Lung (tissue), 12 donors: ENCODE results near the gene SIK3. TPM values are rescaled to one million over a fixed set of nuclear protein-coding genes. Genes with fewer than 3 reads are reported as not detected.

Experiments used
- ATAC-seq: fragments of 200-7000 bp; cut with Tn5 transposase; one replicate; pipeline ENCODE4 v1.9.1; 2020; ENCODE audit warnings: moderate number of reproducible peaks; ENCODE audit not compliant: insufficient read depth, low FRiP score
- DNase-seq, 3 donors: peaks; one replicate each; pipeline ENCODE4 v3.0.0-alpha.2; 2013 to 2017
- H3K27ac ChIP-seq, 2 donors: one replicate each; pipeline ENCODE4 v1.5.1; 2013; ENCODE audit warnings: mild to moderate bottlenecking in 2 of 2, moderate library complexity in 2 of 2, control low read depth in 1 of 2, inconsistent platforms in 1 of 2, low read depth in 1 of 2, low read length in 1 of 2
- H3K27me3 ChIP-seq, 3 donors: one replicate each; pipeline ENCODE4 v1.5.1; 2013; ENCODE audit warnings: low read length in 2 of 3; ENCODE audit not compliant: control insufficient read depth in 3 of 3, insufficient read depth in 3 of 3
- H3K36me3 ChIP-seq, 4 donors: one replicate each; pipeline ENCODE4 v1.5.1; 2013; ENCODE audit warnings: low read length in 4 of 4, mild to moderate bottlenecking in 1 of 4, moderate library complexity in 1 of 4; ENCODE audit not compliant: control insufficient read depth in 4 of 4, insufficient read depth in 4 of 4
- H3K4me1 ChIP-seq, 5 donors: one replicate each; pipeline ENCODE4 v1.5.1; 2013; ENCODE audit warnings: low read length in 5 of 5, mild to moderate bottlenecking in 2 of 5, moderate library complexity in 1 of 5; ENCODE audit not compliant: control insufficient read depth in 5 of 5, insufficient read depth in 5 of 5
- H3K4me3 ChIP-seq: one replicate; pipeline ENCODE4 v1.5.1; 2013; ENCODE audit warnings: mild to moderate bottlenecking, control low read depth, moderate library complexity
- H3K9ac ChIP-seq, 2 donors: one replicate each; pipeline ENCODE4 v1.5.1; 2013; ENCODE audit warnings: low read length in 2 of 2, control low read depth in 1 of 2; ENCODE audit not compliant: insufficient read depth in 1 of 2
- H3K9me3 ChIP-seq, 4 donors: one replicate each; pipeline ENCODE4 v1.5.1; 2013; ENCODE audit warnings: low read length in 3 of 4, mild to moderate bottlenecking in 1 of 4, moderate library complexity in 1 of 4; ENCODE audit not compliant: control insufficient read depth in 4 of 4, insufficient read depth in 3 of 4
- CTCF ChIP-seq: IDR thresholded peaks from 2 replicates; pipeline ENCODE4 v1.5.1; 2012; ENCODE audit warnings: mild to moderate bottlenecking; ENCODE audit errors: control extremely low read depth, extremely low read depth
- WGBS, 2 donors: extraction: QIAGEN DNeasy Blood & Tissue Kit; methylation state at CpG; one replicate each; pipeline ENCODE4 v1.1.7; 2013; 5-methylcytosine and 5-hydroxymethylcytosine counted together
- polyA plus RNA-seq, 2 donors: library from polyadenylated mRNA; stranded (reverse); fragments of 200-250 nt; gene quantifications; one replicate each; pipeline ENCODE4 v1.2.1, GENCODE V29; 2013
- total RNA-seq, 2 donors: library from RNA; depleted of rRNA in 1 of 2; stranded (reverse); fragments of >200 nt in 1 of 2; gene quantifications; one replicate each; pipeline ENCODE4 v1.2.1, GENCODE V29; 2014 to 2021
- donor health status: control.
- donor health status: control.
- donor health status: Bipolar disorder and iron deficiency.
- donor health status: healthy.
- donor health status: DM: yes; HTN: yes; CAD: no.

The SIK3 gene
- total and polyA plus RNA-seq, 4 donors: 9.0 to 43.4 (median 29.6) TPM

DNA sequence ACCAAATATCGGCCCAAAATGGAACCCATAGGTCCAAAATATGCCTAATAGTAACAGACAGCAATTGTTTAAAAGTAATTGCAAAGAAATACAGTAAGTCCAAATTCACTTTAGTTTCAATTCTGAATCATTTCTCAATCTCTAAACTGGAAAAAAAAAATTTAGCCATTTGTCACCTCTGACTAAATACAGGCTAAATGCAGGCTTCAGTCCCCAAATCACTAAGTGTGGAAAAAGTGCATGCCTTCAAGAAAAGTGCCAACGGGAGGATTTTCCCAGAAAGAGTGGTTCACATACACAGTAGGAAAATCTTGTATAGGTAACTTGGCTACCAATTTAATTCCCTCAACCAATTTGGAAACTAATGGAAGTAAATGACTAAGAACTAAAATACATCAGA, 35.7 kb downstream of the SIK3 start:
- Histone ChIP-seq H3K9ac (no peak overlapping the region), H3K9me3 (no peaks in the 10 kb centered on the region), H3K4me1 (peaks cover 0 to 13% (median 2%) of the 10 kb centered on the region in 5 donors), H3K27me3 (no peaks in the 10 kb centered on the region), H3K4me3 (no peak overlapping the region), H3K36me3 (no peaks in the 10 kb centered on the region), H3K27ac (no peak overlapping the region)
- TF ChIP-seq CTCF: no peak
- ATAC-seq (no peak), DNase-seq (no peak)
- 92 to 95% methylated on average over 2 of the region's 2 CpGs for WGBS, 2 donors

GRCh38 chr11:117061256-117061655, 37.0 kb downstream of the SIK3 start:
- Histone ChIP-seq H3K4me3 (no peak overlapping the region), H3K9me3 (no peaks in the 10 kb centered on the region), H3K4me1 (peaks cover 0 to 15% (median 2%) of the 10 kb centered on the region in 5 donors), H3K27me3 (no peaks in the 10 kb centered on the region), H3K9ac (no peak overlapping the region), H3K36me3 (no peaks in the 10 kb centered on the region), H3K27ac (no peak overlapping the region)
- TF ChIP-seq CTCF: no peak
- WGBS, 2 donors: 86 to 91% methylated on average over 5 of the region's 5 CpGs
- no peak for DNase-seq
- ATAC-seq: no peak

GRCh38 chr11:117059611-117060148, 38.5 kb downstream of the SIK3 start:
- no peak for TF ChIP-seq CTCF
- H3K36me3 ChIP-seq: no peaks in the 10 kb centered on the region
- no peaks in the 10 kb centered on the region for H3K9me3 ChIP-seq
- peaks cover 0 to 15% (median 2%) of the 10 kb centered on the region in 5 donors for H3K4me1 ChIP-seq
- no peak overlapping the region for H3K27ac ChIP-seq
- H3K4me3 ChIP-seq: no peak overlapping the region
- H3K9ac ChIP-seq: no peak overlapping the region
- DNase-seq (peak in 2 of 3 donors; percentile 50 to 51), ATAC-seq (no peak)
- H3K27me3 ChIP-seq: no peaks in the 10 kb centered on the region
- 74 to 86% methylated on average over 3 of the region's 3 CpGs for WGBS, 2 donors

DNA sequence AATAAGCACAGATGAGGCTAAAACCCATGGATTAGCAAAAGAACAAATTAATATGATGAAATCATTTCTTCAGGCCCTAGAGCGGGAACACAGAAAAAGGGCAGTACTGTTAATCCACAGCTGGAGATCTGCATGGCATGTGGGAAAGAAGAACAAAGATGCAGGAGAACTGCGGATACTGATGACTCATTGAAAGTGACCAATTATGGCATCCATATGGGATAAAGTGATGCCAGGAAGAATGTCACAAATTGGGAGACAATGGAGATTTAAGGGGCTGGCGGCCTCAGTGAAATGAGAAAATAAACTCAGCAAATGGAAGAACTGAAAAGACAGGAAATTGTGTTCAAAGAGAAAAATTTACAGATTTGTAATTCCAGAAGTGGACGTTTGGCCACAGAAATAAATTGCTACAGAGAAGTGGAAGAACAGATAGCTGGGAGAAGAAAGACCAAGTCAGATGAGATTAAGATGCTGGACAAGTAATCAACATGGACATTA, 39.4 kb downstream of the SIK3 start:
- DNase-seq: peak; percentile 37 to 81 (median 79)
- Histone ChIP-seq H3K27me3 (no peaks in the 10 kb centered on the region), H3K4me1 (peaks cover 0 to 18% (median 2%) of the 10 kb centered on the region in 5 donors), H3K27ac (peak overlapping the region in 1 of 2 donors; percentile 16), H3K36me3 (no peaks in the 10 kb centered on the region), H3K9ac (no peak overlapping the region), H3K9me3 (no peaks in the 10 kb centered on the region), H3K4me3 (no peak overlapping the region)
- no peak for TF ChIP-seq CTCF
- 65 to 70% methylated on average over 4 of the region's 4 CpGs for WGBS, 2 donors
- ATAC-seq: no peak
